Lower leg skin (tissue), 4 donors: ENCODE results near the gene RNGTT. TPM values are rescaled to one million over a fixed set of nuclear protein-coding genes. Genes with fewer than 3 reads are reported as not detected.

Experiments
- DNase-seq, 2 donors: peaks; one replicate each; pipeline ENCODE4 v3.0.0-alpha.2; 2019; ENCODE audit warnings: low spot score in 2 of 2
- H3K4me3 ChIP-seq: fragments of 200-600 bp; sonication (generic); 2 replicates; pipeline ENCODE4 v1.5.1; 2017; ENCODE audit warnings: mild to moderate bottlenecking, low read depth; ENCODE audit not compliant: poor library complexity, severe bottlenecking
- POLR2A ChIP-seq, 2 donors: fragments of 450-650 bp; IDR thresholded peaks; one replicate each; pipeline ENCODE4 v1.6.1; 2016 to 2017; ENCODE audit warnings: antibody characterized with exemption in 2 of 2, mild to moderate bottlenecking in 1 of 2, moderate library complexity in 1 of 2
- WGBS, 2 donors: methylation state at CpG; one replicate each; pipeline ENCODE4 v1.1.5; 2018; 5-methylcytosine and 5-hydroxymethylcytosine counted together
- intact Hi-C: fragments of 100-400 bp; cut with DNase I; formaldehyde crosslinking; loops from one replicate; pipeline ENCODE4 v1.15.0; 2023; ENCODE audit warnings: low total_unique reads
- total RNA-seq, 4 donors: library from RNA; depleted of rRNA; stranded (reverse); fragments of >200 nt; gene quantifications; one replicate each; pipeline ENCODE4 v1.1.0, GENCODE V29; 2016
- TF ChIP-seq, protein P1 (sequence below), 3 donors: fragments of 450-650 bp; IDR thresholded peaks; one replicate each; pipeline ENCODE4 v1.5.1; 2016; ENCODE audit warnings: antibody characterized with exemption in 3 of 3, mild to moderate bottlenecking in 3 of 3, moderate library complexity in 2 of 3

Gene RNGTT
- total RNA-seq, 4 donors from 2014 or later, result 9.3 to 12.0 (median 11.1) TPM

GRCh38 chr6:88669475-88669874 is 293.9 kb downstream of the RNGTT start:
- H3K4me3 ChIP-seq, result no peak overlapping the region
- TF ChIP-seq, protein P1, sequence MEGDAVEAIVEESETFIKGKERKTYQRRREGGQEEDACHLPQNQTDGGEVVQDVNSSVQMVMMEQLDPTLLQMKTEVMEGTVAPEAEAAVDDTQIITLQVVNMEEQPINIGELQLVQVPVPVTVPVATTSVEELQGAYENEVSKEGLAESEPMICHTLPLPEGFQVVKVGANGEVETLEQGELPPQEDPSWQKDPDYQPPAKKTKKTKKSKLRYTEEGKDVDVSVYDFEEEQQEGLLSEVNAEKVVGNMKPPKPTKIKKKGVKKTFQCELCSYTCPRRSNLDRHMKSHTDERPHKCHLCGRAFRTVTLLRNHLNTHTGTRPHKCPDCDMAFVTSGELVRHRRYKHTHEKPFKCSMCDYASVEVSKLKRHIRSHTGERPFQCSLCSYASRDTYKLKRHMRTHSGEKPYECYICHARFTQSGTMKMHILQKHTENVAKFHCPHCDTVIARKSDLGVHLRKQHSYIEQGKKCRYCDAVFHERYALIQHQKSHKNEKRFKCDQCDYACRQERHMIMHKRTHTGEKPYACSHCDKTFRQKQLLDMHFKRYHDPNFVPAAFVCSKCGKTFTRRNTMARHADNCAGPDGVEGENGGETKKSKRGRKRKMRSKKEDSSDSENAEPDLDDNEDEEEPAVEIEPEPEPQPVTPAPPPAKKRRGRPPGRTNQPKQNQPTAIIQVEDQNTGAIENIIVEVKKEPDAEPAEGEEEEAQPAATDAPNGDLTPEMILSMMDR (IDR thresholded peaks at IDR 0.05), result no peak
- TF ChIP-seq POLR2A (IDR thresholded peaks at IDR 0.05), result no peak
- WGBS, 2 donors, result 94 to 97% methylated on average over 4 of the region's 4 CpGs
- DNase-seq, result no peak
- intact Hi-C loops, result no loop called here

GRCh38 chr6:88666901-88667300 is 296.5 kb downstream of the RNGTT start:
- no peak overlapping the region for H3K4me3 ChIP-seq
- DNase-seq, result no peak
- TF ChIP-seq, protein P1 (IDR thresholded peaks at IDR 0.05), result no peak
- TF ChIP-seq POLR2A (IDR thresholded peaks at IDR 0.05), result no peak
- WGBS, 2 donors, result 93 to 94% methylated on average over 5 of the region's 5 CpGs
- intact Hi-C loops, result no loop called here

GRCh38 chr6:88665131-88665530 is 298.3 kb downstream of the RNGTT start:
- DNase-seq, result no peak
- no peak for TF ChIP-seq POLR2A (IDR thresholded peaks at IDR 0.05)
- TF ChIP-seq, protein P1 (IDR thresholded peaks at IDR 0.05), result no peak
- intact Hi-C loops, result no loop called here
- 97 to 100% methylated on average over 4 of the region's 4 CpGs for WGBS, 2 donors
- H3K4me3 ChIP-seq, result no peak overlapping the region

GRCh38 chr6:88663801-88664200 is 299.6 kb downstream of the RNGTT start:
- WGBS, 2 donors, result 96 to 97% methylated on average over 5 of the region's 5 CpGs
- TF ChIP-seq, protein P1 (IDR thresholded peaks at IDR 0.05), result no peak
- TF ChIP-seq POLR2A (IDR thresholded peaks at IDR 0.05), result no peak
- DNase-seq, result no peak
- H3K4me3 ChIP-seq, result no peak overlapping the region
- intact Hi-C loops, result no loop called here

GRCh38 chr6:88662653-88663174 is 300.7 kb downstream of the RNGTT start:
- H3K4me3 ChIP-seq, result no peak overlapping the region
- WGBS, 2 donors, result 97 to 99% methylated on average over 11 to 12 of the region's 12 CpGs
- DNase-seq, result no peak
- TF ChIP-seq POLR2A (IDR thresholded peaks at IDR 0.05), result no peak
- TF ChIP-seq, protein P1 (IDR thresholded peaks at IDR 0.05), result no peak
- intact Hi-C loops, result no loop called here

- no peak overlapping the region for H3K4me3 ChIP-seq
- DNase-seq, result no peak
- 79 to 81% methylated on average over 5 of the region's 5 CpGs for WGBS, 2 donors
- intact Hi-C loops, result no loop called here
- TF ChIP-seq POLR2A (IDR thresholded peaks at IDR 0.05), result no peak
- TF ChIP-seq, protein P1 (IDR thresholded peaks at IDR 0.05), result no peak
Observed at GRCh38 chr6:88662163-88662580, 301.2 kb downstream of the RNGTT start.
